Inferior parietal cortex (tissue), 1 donor: Measurements from ENCODE around the gene ARHGAP15.

Experiments
- DNase-seq: peaks from one replicate; pipeline ENCODE4 v3.0.0-alpha.2; 2016; ENCODE audit errors: extremely low spot score

The ARHGAP15 gene

GRCh38 chr2:143582046-143582747 lies 453.0 kb downstream of the ARHGAP15 start:
- DNase-seq, result peak; percentile 60

- DNase-seq, result no peak
Measured at GRCh38 chr2:143584936-143585335, 455.7 kb downstream of the ARHGAP15 start.

GRCh38 chr2:143586119-143586518 lies 456.9 kb downstream of the ARHGAP15 start:
- no peak for DNase-seq

GRCh38 chr2:143588746-143589145 lies 459.5 kb downstream of the ARHGAP15 start:
- DNase-seq, result no peak

GRCh38 chr2:143594161-143594560 lies 464.9 kb downstream of the ARHGAP15 start:
- DNase-seq, result no peak

- DNase-seq, result no peak
Measured at GRCh38 chr2:143594745-143595144, 465.5 kb downstream of the ARHGAP15 start.

GRCh38 chr2:143600116-143600515 lies 470.9 kb downstream of the ARHGAP15 start:
- DNase-seq, result no peak

GRCh38 chr2:143601828-143602227 lies 472.6 kb downstream of the ARHGAP15 start:
- DNase-seq, result no peak

GRCh38 chr2:143603035-143603655 lies 473.9 kb downstream of the ARHGAP15 start:
- DNase-seq, result no peak

GRCh38 chr2:143603846-143604565 lies 474.8 kb downstream of the ARHGAP15 start:
- DNase-seq, result no peak

- DNase-seq, result no peak
Measured at GRCh38 chr2:143604566-143604959, 475.3 kb downstream of the ARHGAP15 start.

GRCh38 chr2:143607231-143608062 lies 478.2 kb downstream of the ARHGAP15 start:
- peak; percentile 43 for DNase-seq

- no peak for DNase-seq
Measured at GRCh38 chr2:143608063-143608423, 478.8 kb downstream of the ARHGAP15 start.

GRCh38 chr2:143608758-143609157 lies 479.5 kb downstream of the ARHGAP15 start:
- DNase-seq, result no peak

GRCh38 chr2:143611336-143611735 lies 482.1 kb downstream of the ARHGAP15 start:
- no peak for DNase-seq

- DNase-seq, result no peak
Measured at GRCh38 chr2:143615562-143615961, 486.3 kb downstream of the ARHGAP15 start.

- no peak for DNase-seq
Measured at GRCh38 chr2:143616452-143616851, 487.2 kb downstream of the ARHGAP15 start.

GRCh38 chr2:143617803-143618415 lies 488.7 kb downstream of the ARHGAP15 start:
- no peak for DNase-seq

- no peak for DNase-seq
Measured at GRCh38 chr2:143622106-143622505, 492.9 kb downstream of the ARHGAP15 start.

GRCh38 chr2:143623231-143623908 lies 494.2 kb downstream of the ARHGAP15 start:
- DNase-seq, result no peak

GRCh38 chr2:143623909-143624260 lies 494.7 kb downstream of the ARHGAP15 start:
- DNase-seq, result no peak
